OCI-LY3 (cell line): ENCODE measurements around the gene TAS2R50.

ENCODE experiments used
- H2AFZ ChIP-seq: fragments of 200-600, 300-600 bp; shearing (Covaris generic); 2 replicates; pipeline ENCODE4 v1.6.0; 2014; ENCODE audit warnings: antibody characterized with exemption, low read depth, low read length
- H3K27ac ChIP-seq: fragments of 200-600, 300-600 bp; sonication (generic); 2 replicates; pipeline ENCODE4 v1.5.1; 2014; ENCODE audit warnings: mild to moderate bottlenecking, low read length, moderate library complexity, mixed read lengths
- H3K27me3 ChIP-seq: fragments of 200-600, 300-600 bp; sonication (generic); 2 replicates; pipeline ENCODE4 v1.6.1; 2014; ENCODE audit warnings: low read depth, low read length, mixed read lengths
- H3K36me3 ChIP-seq: fragments of 200-600, 300-600 bp; sonication (generic); replicated peaks from 2 replicates; pipeline ENCODE3; 2014; ENCODE audit warnings: low read depth, low read length, mixed read lengths
- H3K4me1 ChIP-seq: fragments of 300-600, 200-600 bp; sonication (generic); 2 replicates; pipeline ENCODE4 v1.6.1; 2014; ENCODE audit warnings: low read length, mixed read lengths
- H3K4me2 ChIP-seq: fragments of 200-600, 300-600 bp; sonication (generic); 2 replicates; pipeline ENCODE4 v1.6.1; 2014; ENCODE audit warnings: low read length, mixed read lengths
- H3K4me3 ChIP-seq: fragments of 300-600, 200-600 bp; sonication (generic); 2 replicates; pipeline ENCODE4 v1.5.1; 2014; ENCODE audit warnings: antibody characterized with exemption, mild to moderate bottlenecking, low read length, moderate library complexity
- H3K79me2 ChIP-seq: fragments of 300-600, 200-600 bp; shearing (Covaris generic); 2 replicates; pipeline ENCODE4 v1.6.1; 2014; ENCODE audit warnings: mild to moderate bottlenecking, low read length, mixed read lengths
- H3K9ac ChIP-seq: fragments of 300-600, 200-600 bp; shearing (Covaris generic); 2 replicates; pipeline ENCODE4 v1.6.0; 2014; ENCODE audit warnings: mild to moderate bottlenecking, low read length, moderate library complexity
- H3K9me3 ChIP-seq: fragments of 200-600, 300-600 bp; shearing (Covaris generic); 2 replicates; pipeline ENCODE4 v1.6.1; 2014; ENCODE audit warnings: low read length, mixed read lengths; ENCODE audit not compliant: insufficient read depth
- H4K20me1 ChIP-seq: fragments of 200-600, 300-600 bp; sonication (generic); 2 replicates; pipeline ENCODE4 v1.6.1; 2016; ENCODE audit warnings: low read length, mixed read lengths; ENCODE audit not compliant: insufficient read depth
- EZH2phosphoT487 ChIP-seq: fragments of 200-600 bp; shearing (Covaris generic); IDR thresholded peaks from 2 replicates; pipeline ENCODE4 v1.6.1; 2018; ENCODE audit warnings: antibody characterized with exemption, mixed run types, low read depth
- TF ChIP-seq, protein P1 (sequence below): fragments of 200-600, 300-600 bp; sonication (generic); IDR thresholded peaks from 2 replicates; pipeline ENCODE4 v1.5.1; 2014; ENCODE audit warnings: antibody characterized with exemption, low read length, low read depth

The TAS2R50 gene

DNA sequence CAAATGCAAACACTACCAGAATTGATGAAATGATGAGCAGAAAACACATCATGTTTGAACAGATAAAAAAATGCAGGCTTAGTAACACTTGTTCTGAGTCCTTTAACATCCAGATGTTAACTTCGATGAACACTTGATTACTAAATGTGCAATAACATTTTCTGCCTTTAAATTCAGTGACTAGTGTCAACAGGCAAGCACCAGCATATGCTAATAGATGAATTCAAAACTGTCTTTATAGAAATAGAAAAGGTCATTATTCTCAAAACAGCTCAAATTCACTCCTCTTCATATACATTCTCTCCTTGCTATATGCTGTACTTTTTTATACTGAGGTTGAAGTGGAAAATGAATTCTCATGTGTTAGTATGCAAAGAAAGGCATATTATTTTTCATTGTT, 35.8 kb upstream of the TAS2R50 start, which contains the start of gene TAS2R19:
TAS2R19 (minus strand) TSS at position 101 of the 400 bp plus-strand sequence; CDS start at position 52, 49 bp downstream.
- Histone ChIP-seq H2AFZ (no peak within 1 kb of the TSS), H3K79me2 (no peaks in the 10 kb centered on the region), H3K4me3 (no peak within 1 kb of the TSS), H3K4me1 (no peaks in the 10 kb centered on the region), H4K20me1 (peaks cover 4% of the 10 kb centered on the region; the same call in 1 of the 2 replicates), H3K9me3 (no peaks in the 10 kb centered on the region), H3K9ac (no peak within 1 kb of the TSS), H3K27ac (no peak within 1 kb of the TSS), H3K27me3 (no peaks in the 10 kb centered on the region), H3K4me2 (no peak within 1 kb of the TSS), H3K36me3 (peaks cover 2% of the 10 kb centered on the region)
- TF ChIP-seq, protein P1, sequence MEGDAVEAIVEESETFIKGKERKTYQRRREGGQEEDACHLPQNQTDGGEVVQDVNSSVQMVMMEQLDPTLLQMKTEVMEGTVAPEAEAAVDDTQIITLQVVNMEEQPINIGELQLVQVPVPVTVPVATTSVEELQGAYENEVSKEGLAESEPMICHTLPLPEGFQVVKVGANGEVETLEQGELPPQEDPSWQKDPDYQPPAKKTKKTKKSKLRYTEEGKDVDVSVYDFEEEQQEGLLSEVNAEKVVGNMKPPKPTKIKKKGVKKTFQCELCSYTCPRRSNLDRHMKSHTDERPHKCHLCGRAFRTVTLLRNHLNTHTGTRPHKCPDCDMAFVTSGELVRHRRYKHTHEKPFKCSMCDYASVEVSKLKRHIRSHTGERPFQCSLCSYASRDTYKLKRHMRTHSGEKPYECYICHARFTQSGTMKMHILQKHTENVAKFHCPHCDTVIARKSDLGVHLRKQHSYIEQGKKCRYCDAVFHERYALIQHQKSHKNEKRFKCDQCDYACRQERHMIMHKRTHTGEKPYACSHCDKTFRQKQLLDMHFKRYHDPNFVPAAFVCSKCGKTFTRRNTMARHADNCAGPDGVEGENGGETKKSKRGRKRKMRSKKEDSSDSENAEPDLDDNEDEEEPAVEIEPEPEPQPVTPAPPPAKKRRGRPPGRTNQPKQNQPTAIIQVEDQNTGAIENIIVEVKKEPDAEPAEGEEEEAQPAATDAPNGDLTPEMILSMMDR, result no peak
- no peak for TF ChIP-seq EZH2phosphoT487

DNA sequence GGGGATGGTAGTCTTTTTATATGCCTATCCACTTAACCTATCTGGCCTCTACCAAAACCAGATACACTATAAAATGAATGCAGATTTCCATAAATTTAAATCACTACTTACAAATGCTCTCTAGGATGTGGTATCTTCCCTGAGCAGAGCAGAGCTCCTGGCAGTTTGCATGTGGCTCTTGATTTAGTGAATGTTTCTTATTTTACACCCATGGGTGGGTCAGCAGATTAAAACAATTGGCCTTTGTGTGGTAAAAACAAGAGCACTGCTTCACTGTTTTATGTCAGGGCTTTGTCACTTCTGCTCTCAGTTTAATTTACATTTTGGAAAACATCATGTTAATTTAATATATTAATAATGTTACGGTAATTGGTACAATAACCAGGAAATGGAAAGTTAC, 30.2 kb upstream of the TAS2R50 start:
- Histone ChIP-seq H3K79me2 (no peaks in the 10 kb centered on the region), H3K36me3 (no peaks in the 10 kb centered on the region), H3K27ac (no peak overlapping the region), H3K4me2 (no peak overlapping the region), H2AFZ (no peak overlapping the region), H4K20me1 (peaks cover 4% of the 10 kb centered on the region; the same call in 1 of the 2 replicates), H3K9ac (no peak overlapping the region), H3K4me3 (no peak overlapping the region), H3K9me3 (no peaks in the 10 kb centered on the region), H3K27me3 (no peaks in the 10 kb centered on the region), H3K4me1 (no peaks in the 10 kb centered on the region)
- TF ChIP-seq, protein P1, result no peak
- TF ChIP-seq EZH2phosphoT487, result no peak

DNA sequence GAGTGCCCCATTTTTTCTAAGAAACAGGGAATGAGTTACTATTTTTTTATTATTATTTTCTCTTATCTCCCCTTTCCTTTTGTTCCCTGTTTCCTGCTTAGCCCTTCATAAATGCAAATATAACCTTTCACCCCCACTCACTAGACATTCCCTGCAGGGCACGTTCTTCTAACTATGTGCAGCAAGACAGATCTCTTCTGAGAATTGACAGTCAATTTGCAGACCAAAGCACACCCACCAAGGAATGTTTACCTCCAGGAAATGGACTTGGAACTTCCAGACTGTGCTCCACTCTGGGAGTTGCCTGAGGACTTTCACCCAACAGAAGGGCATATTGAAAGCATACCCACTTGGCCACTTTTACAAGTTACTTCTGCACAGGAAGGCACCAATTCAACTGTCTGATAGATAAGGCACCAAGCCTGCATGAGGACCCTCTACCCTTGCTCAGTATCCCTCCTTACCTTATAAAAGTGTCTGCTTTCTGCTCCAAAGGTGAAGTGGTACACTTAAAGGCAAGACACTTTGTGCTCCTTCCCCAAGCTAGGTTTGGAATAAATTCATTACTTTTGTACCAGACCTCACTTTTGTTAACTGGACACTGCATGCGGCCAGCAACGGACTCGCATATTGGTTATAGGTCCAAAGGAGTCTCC, 29.2 kb upstream of the TAS2R50 start:
- TF ChIP-seq EZH2phosphoT487, result no peak
- TF ChIP-seq, protein P1, result no peak
- Histone ChIP-seq H3K79me2 (no peaks in the 10 kb centered on the region), H4K20me1 (no peaks in the 10 kb centered on the region), H3K4me3 (no peak overlapping the region), H3K4me2 (no peak overlapping the region), H2AFZ (no peak overlapping the region), H3K36me3 (no peaks in the 10 kb centered on the region), H3K9ac (no peak overlapping the region), H3K27me3 (no peaks in the 10 kb centered on the region), H3K27ac (no peak overlapping the region), H3K9me3 (no peaks in the 10 kb centered on the region), H3K4me1 (no peaks in the 10 kb centered on the region)

DNA sequence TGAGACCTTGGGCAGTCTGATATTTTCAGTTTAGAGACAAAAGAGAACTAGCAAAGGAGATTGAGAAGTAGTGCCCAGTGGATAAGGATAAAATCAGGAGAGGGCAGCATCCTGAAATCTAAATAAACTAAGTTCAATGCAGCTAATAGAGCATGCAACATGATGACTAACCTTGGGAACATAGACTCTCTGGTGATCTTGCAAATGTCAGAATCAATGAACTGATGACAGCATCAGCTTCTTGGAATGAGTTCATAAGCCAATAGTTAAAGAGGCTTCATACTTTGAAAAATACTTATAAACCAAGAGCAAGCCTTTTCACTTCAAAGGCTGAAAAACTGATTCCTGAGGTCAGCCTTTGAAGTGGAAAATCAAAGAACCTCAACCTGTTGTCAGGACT, 27.5 kb upstream of the TAS2R50 start:
- no peaks in the 10 kb centered on the region for H3K4me1 ChIP-seq
- H3K4me2 ChIP-seq, result no peak overlapping the region
- no peak overlapping the region for H3K9ac ChIP-seq
- no peak overlapping the region for H2AFZ ChIP-seq
- no peaks in the 10 kb centered on the region for H3K9me3 ChIP-seq
- H3K4me3 ChIP-seq, result no peak overlapping the region
- H3K36me3 ChIP-seq, result no peaks in the 10 kb centered on the region
- H3K79me2 ChIP-seq, result no peaks in the 10 kb centered on the region
- H3K27me3 ChIP-seq, result no peaks in the 10 kb centered on the region
- H3K27ac ChIP-seq, result no peak overlapping the region
- TF ChIP-seq, protein P1, result no peak
- TF ChIP-seq EZH2phosphoT487, result no peak
- H4K20me1 ChIP-seq, result no peaks in the 10 kb centered on the region
